ENCODE results near the gene TRUB1.
"Not testable (repeated sequence)": the region's sequence is repeated elsewhere in the genome, so short reads cannot be mapped to it uniquely, and the experiment has no call there.

The TRUB1 gene

GRCh38 chr10:114937962-114938855, at the start of gene TRUB1:
Gene TRUB1, plus strand, starts transcription at chr10:114938195. Its CDS starts 59 bp downstream, at chr10:114938254.
- peak; percentile 83 to 90 for DNase-seq

- DNase-seq, result no peak
Measured at GRCh38 chr10:114893251-114893650, 44.7 kb upstream of the TRUB1 start.

GRCh38 chr10:114894911-114895310, 43.1 kb upstream of the TRUB1 start:
- no peak for DNase-seq

- DNase-seq, result not testable (repeated sequence)
Measured at GRCh38 chr10:114897011-114897410, 41.0 kb upstream of the TRUB1 start.

GRCh38 chr10:114897593-114897992, 40.4 kb upstream of the TRUB1 start:
- no peak for DNase-seq

- DNase-seq, result no peak
Measured at GRCh38 chr10:114899982-114900381, 38.0 kb upstream of the TRUB1 start.

GRCh38 chr10:114900658-114901057, 37.3 kb upstream of the TRUB1 start:
- DNase-seq, result no peak

- no peak for DNase-seq
Measured at GRCh38 chr10:114902151-114902550, 35.8 kb upstream of the TRUB1 start.

GRCh38 chr10:114905450-114905849, 32.5 kb upstream of the TRUB1 start:
- DNase-seq, result no peak

GRCh38 chr10:114906981-114907380, 31.0 kb upstream of the TRUB1 start:
- no peak for DNase-seq

- DNase-seq, result no peak
Measured at GRCh38 chr10:114908896-114909295, 29.1 kb upstream of the TRUB1 start.

GRCh38 chr10:114911052-114911711, 26.8 kb upstream of the TRUB1 start:
- DNase-seq, result no peak

- DNase-seq, result no peak
Measured at GRCh38 chr10:114911801-114912469, 26.1 kb upstream of the TRUB1 start.

- DNase-seq, result no peak
Measured at GRCh38 chr10:114912470-114912859, 25.5 kb upstream of the TRUB1 start.

GRCh38 chr10:114914560-114914959, 23.4 kb upstream of the TRUB1 start:
- DNase-seq, result no peak

- no peak for DNase-seq
Measured at GRCh38 chr10:114915294-114915693, 22.7 kb upstream of the TRUB1 start.

- no peak for DNase-seq
Measured at GRCh38 chr10:114916653-114917052, 21.3 kb upstream of the TRUB1 start.

GRCh38 chr10:114917459-114917858, 20.5 kb upstream of the TRUB1 start:
- no peak for DNase-seq

GRCh38 chr10:114917927-114918672, 19.9 kb upstream of the TRUB1 start:
- no peak for DNase-seq

- no peak for DNase-seq
Measured at GRCh38 chr10:114920459-114920858, 17.5 kb upstream of the TRUB1 start.

GRCh38 chr10:114922003-114922402, 16.0 kb upstream of the TRUB1 start:
- DNase-seq, result no peak

- no peak for DNase-seq
Measured at GRCh38 chr10:114923551-114923950, 14.4 kb upstream of the TRUB1 start.

Data from NCI-H2081 (cell line).